HepG2 (cell line): ENCODE measurements around the gene CALU. TPM values are rescaled to one million over a fixed set of nuclear protein-coding genes. Genes with fewer than 3 reads are reported as not detected.
A peak's percentile ranks its signal among the peaks of the same experiment; 100 is the strongest.

ENCODE experiments used
- BORCS8-MEF2B ChIP-seq: sonication (generic); formaldehyde crosslinking; IDR thresholded peaks from 2 replicates; pipeline ENCODE4 v1.8.0; 2022; ENCODE audit warnings: mild to moderate bottlenecking, missing genetic modification reagents
- GABPA ChIP-seq, 2 experiments: IDR thresholded peaks; 2 replicates each; pipeline ENCODE4 v1.6.1; 2011 to 2016; ENCODE audit warnings: low read depth in 2 of 2, low read length in 1 of 2, missing biosample characterization in 1 of 2, missing genetic modification characterization in 1 of 2
- HES4 ChIP-seq: sonication (generic); formaldehyde crosslinking; IDR thresholded peaks from 2 replicates; pipeline ENCODE4 v1.9.0; 2021; ENCODE audit warnings: mild to moderate bottlenecking, missing genetic modification reagents, borderline replicate concordance
- HNRNPLL ChIP-seq: fragments of 200-400 bp; formaldehyde crosslinking; IDR thresholded peaks from 2 replicates; pipeline ENCODE4 v1.6.1; 2017; ENCODE audit warnings: mild to moderate bottlenecking, low read depth, low read length; ENCODE audit not compliant: poor library complexity, severe bottlenecking
- KAT8 ChIP-seq: IDR thresholded peaks from 2 replicates; pipeline ENCODE4 v1.6.1; 2016; ENCODE audit warnings: missing genetic modification reagents, missing compliant biosample characterization
- KDM3A ChIP-seq: IDR thresholded peaks from 2 replicates; pipeline ENCODE4 v1.6.1; 2018; ENCODE audit warnings: low read depth, missing compliant biosample characterization
- KDM5B ChIP-seq: sonication (generic); formaldehyde crosslinking; IDR thresholded peaks from 2 replicates; pipeline ENCODE4 v1.4.0; 2020; ENCODE audit warnings: missing genetic modification reagents, mild to moderate bottlenecking, borderline replicate concordance
- KLF12 ChIP-seq: sonication (generic); formaldehyde crosslinking; IDR thresholded peaks from 2 replicates; pipeline ENCODE4 v1.4.0; 2020; ENCODE audit warnings: missing genetic modification reagents, borderline replicate concordance
- KMT2A ChIP-seq: sonication (generic); formaldehyde crosslinking; IDR thresholded peaks from 2 replicates; pipeline ENCODE4 v1.4.0; 2020; ENCODE audit warnings: missing genetic modification reagents
- MEIS1 ChIP-seq: sonication (generic); formaldehyde crosslinking; IDR thresholded peaks from 2 replicates; pipeline ENCODE4 v1.9.0; 2021; ENCODE audit warnings: mild to moderate bottlenecking, missing genetic modification reagents, moderate library complexity, borderline replicate concordance
- MIER2 ChIP-seq: IDR thresholded peaks from 2 replicates; pipeline ENCODE4 v1.6.1; 2016; ENCODE audit warnings: missing biosample characterization, missing genetic modification reagents
- SIN3B ChIP-seq: fragments of 150-350 bp; IDR thresholded peaks from 2 replicates; pipeline ENCODE4 v1.6.1; 2014; ENCODE audit warnings: low read length
- SIX1 ChIP-seq: sonication (generic); formaldehyde crosslinking; IDR thresholded peaks from 2 replicates; pipeline ENCODE4 v1.4.0; 2020; ENCODE audit warnings: missing genetic modification reagents, borderline replicate concordance
- TCF7L2 ChIP-seq: IDR thresholded peaks from 2 replicates; pipeline ENCODE4 v1.6.1; 2011; ENCODE audit warnings: mild to moderate bottlenecking, low read depth, low read length, moderate library complexity
- ZNF180 ChIP-seq: sonication (generic); formaldehyde crosslinking; IDR thresholded peaks from 2 replicates; pipeline ENCODE4 v1.4.0; 2020; ENCODE audit warnings: low read depth, missing genetic modification reagents, borderline replicate concordance
- ZNF230 ChIP-seq: sonication (generic); formaldehyde crosslinking; IDR thresholded peaks from 2 replicates; pipeline ENCODE4 v1.4.0; 2020; ENCODE audit warnings: mild to moderate bottlenecking, missing genetic modification reagents
- ZNF331 ChIP-seq: sonication (generic); formaldehyde crosslinking; IDR thresholded peaks from 2 replicates; pipeline ENCODE4 v1.4.0; 2020; ENCODE audit warnings: missing genetic modification reagents
- ZNF333 ChIP-seq: sonication (generic); formaldehyde crosslinking; IDR thresholded peaks from 2 replicates; pipeline ENCODE4 v1.4.0; 2020; ENCODE audit warnings: mild to moderate bottlenecking, missing genetic modification reagents, borderline replicate concordance
- ZNF382 ChIP-seq: sonication (generic); formaldehyde crosslinking; IDR thresholded peaks from 2 replicates; pipeline ENCODE4 v1.5.0; 2020; ENCODE audit warnings: missing genetic modification reagents, mild to moderate bottlenecking, borderline replicate concordance
- ZNF543 ChIP-seq: sonication (generic); formaldehyde crosslinking; IDR thresholded peaks from 2 replicates; pipeline ENCODE4 v1.4.0; 2020; ENCODE audit warnings: mild to moderate bottlenecking, missing genetic modification reagents
- ZNF652 ChIP-seq: IDR thresholded peaks from 2 replicates; pipeline ENCODE4 v1.6.1; 2016; ENCODE audit warnings: low read depth, borderline replicate concordance
- ZNF674 ChIP-seq: sonication (generic); formaldehyde crosslinking; IDR thresholded peaks from 2 replicates; pipeline ENCODE4 v1.5.0; 2020; ENCODE audit warnings: low read depth, mild to moderate bottlenecking, missing genetic modification reagents
- polyA plus RNA-seq, 8 experiments: library from polyadenylated mRNA; depleted of rRNA in 3 of 8; stranded (reverse) in 7 of 8; unstranded in 1 of 8; fragments of >200 nt; fragmentation: Illumina TruSeq in 4 of 8; extraction: Trizol in 4 of 8; gene quantifications; 2 replicates each; pipeline versions ENCODE4 v1.2.1 to v1.2.3, GENCODE V29; 2011 to 2016; ENCODE audit warnings: low read depth in 4 of 8, missing spikeins in 1 of 8, mixed read lengths in 1 of 8; ENCODE audit not compliant: insufficient read depth in 1 of 8
- total RNA-seq, 5 experiments: library from RNA; depleted of rRNA; stranded (reverse); fragments of >200 nt; fragmentation: Illumina TruSeq; extraction: Trizol; gene quantifications; 2 replicates each; pipeline ENCODE4 v1.2.3, GENCODE V29; 2016; ENCODE audit warnings: low read depth in 1 of 5
- TF ChIP-seq, protein P1 (sequence below): fragments of 450-650 bp; IDR thresholded peaks from 2 replicates; pipeline ENCODE4 v1.6.1; 2017
- TF ChIP-seq, protein P2 (sequence below): sonication (generic); formaldehyde crosslinking; IDR thresholded peaks from 2 replicates; pipeline ENCODE4 v1.5.0; 2020; ENCODE audit warnings: missing genetic modification reagents, mild to moderate bottlenecking, borderline replicate concordance
- TF ChIP-seq, protein P3 (sequence below): sonication (generic); formaldehyde crosslinking; IDR thresholded peaks from 2 replicates; pipeline ENCODE4 v1.8.0; 2022; ENCODE audit warnings: mild to moderate bottlenecking, missing genetic modification reagents, moderate library complexity

The CALU gene
- total and polyA plus RNA-seq, 2 of the 13 experiments (the other 11 are each of a cell fraction or from before 2014, with no cell fraction given) = 198 to 252 TPM

DNA sequence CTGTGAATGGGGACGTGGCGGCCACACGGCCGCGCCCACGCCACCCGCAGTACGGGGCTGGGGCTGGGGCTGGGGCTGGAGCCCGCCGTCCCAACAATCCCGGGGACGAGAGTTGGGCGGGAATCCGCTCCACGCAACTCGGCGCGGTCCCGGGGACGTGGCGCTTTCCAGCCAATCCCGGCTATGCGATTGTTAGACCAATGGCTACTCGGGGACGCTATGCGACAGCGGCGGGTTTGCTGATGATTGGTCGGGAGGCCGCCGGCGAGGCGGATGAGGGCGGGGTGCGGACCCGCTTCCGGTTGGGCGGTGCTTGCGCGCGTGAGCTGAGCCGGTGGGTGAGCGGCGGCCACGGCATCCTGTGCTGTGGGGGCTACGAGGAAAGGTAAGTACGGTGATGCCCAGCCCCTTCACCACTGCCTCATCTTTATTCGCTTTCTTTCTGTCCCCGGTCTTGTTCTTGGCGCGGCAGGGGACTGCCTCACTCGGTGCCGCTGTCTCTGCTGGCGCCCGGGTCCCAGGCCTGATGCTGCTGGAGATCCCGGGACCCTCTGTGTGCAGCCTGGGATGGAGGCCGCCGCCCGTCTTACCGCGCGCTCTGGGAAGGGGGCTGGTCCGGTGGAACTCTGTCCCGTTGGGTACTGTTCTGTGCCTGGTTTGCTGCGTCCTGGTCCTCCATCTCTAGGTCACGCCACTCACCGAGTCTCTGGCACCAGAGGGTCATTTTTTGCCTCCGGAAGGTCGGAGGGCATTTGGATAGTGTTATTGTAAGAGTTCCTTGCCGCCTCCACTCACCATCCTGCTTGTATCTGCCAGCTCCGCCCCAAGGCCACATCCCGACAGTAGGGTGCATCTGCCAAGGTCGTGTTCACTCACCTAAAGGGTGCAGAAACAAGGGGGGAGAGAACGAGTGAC is at the start of gene CALU (continued):
- TF ChIP-seq, protein P1, sequence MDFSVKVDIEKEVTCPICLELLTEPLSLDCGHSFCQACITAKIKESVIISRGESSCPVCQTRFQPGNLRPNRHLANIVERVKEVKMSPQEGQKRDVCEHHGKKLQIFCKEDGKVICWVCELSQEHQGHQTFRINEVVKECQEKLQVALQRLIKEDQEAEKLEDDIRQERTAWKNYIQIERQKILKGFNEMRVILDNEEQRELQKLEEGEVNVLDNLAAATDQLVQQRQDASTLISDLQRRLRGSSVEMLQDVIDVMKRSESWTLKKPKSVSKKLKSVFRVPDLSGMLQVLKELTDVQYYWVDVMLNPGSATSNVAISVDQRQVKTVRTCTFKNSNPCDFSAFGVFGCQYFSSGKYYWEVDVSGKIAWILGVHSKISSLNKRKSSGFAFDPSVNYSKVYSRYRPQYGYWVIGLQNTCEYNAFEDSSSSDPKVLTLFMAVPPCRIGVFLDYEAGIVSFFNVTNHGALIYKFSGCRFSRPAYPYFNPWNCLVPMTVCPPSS = no peak
- TF ChIP-seq ZNF230 (CRISPR knock-in tag) (no peak; the same call in 1 of the 2 replicates), KDM3A (CRISPR knock-in tag) (no peak), MIER2 (peak; percentile 38; the same call in 1 of the 2 replicates), ZNF333 (CRISPR knock-in tag) (no peak), HNRNPLL (peak; percentile 62), BORCS8-MEF2B (CRISPR knock-in tag) (0 out of 2 replicates have a peak, but pooled peaks have one; percentile 45), SIX1 (no peak), GABPA (IDR thresholded peaks at IDR 0.05; ENCODE audit: low read depth, low read length) (peak; percentile 89), GABPA (CRISPR knock-in tag; IDR thresholded peaks at IDR 0.05; ENCODE audit: low read depth) (peak; percentile 89), HES4 (peak; percentile 78; the same call in 1 of the 2 replicates), ZNF331 (CRISPR knock-in tag) (peak; percentile 47; the same call in 1 of the 2 replicates), ZNF652 (CRISPR knock-in tag) (0 out of 2 replicates have a peak, but pooled peaks have one; percentile 16), ZNF674 (CRISPR knock-in tag) (no peak), ZNF382 (CRISPR knock-in tag) (no peak), SIN3B (no peak), KAT8 (CRISPR knock-in tag) (peak; percentile 68), KMT2A (CRISPR knock-in tag) (peak; percentile 70), KLF12 (CRISPR knock-in tag) (0 out of 2 replicates have a peak, but pooled peaks have one; percentile 64), KDM5B (CRISPR knock-in tag) (peak; percentile 79; the same call in 1 of the 2 replicates), TCF7L2 (no peak), ZNF180 (CRISPR knock-in tag) (no peak), MEIS1 (CRISPR knock-in tag) (peak; percentile 36; the same call in 1 of the 2 replicates), ZNF543 (CRISPR knock-in tag) (peak; percentile 67; the same call in 1 of the 2 replicates)
- TF ChIP-seq, protein P2, sequence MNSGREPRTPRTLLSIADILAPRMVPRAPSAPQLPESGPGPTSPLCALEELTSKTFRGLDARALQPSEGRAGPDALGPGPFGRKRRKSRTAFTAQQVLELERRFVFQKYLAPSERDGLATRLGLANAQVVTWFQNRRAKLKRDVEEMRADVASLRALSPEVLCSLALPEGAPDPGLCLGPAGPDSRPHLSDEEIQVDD (CRISPR knock-in tag) = peak; percentile 34; the same call in 1 of the 2 replicates
- TF ChIP-seq, protein P3, sequence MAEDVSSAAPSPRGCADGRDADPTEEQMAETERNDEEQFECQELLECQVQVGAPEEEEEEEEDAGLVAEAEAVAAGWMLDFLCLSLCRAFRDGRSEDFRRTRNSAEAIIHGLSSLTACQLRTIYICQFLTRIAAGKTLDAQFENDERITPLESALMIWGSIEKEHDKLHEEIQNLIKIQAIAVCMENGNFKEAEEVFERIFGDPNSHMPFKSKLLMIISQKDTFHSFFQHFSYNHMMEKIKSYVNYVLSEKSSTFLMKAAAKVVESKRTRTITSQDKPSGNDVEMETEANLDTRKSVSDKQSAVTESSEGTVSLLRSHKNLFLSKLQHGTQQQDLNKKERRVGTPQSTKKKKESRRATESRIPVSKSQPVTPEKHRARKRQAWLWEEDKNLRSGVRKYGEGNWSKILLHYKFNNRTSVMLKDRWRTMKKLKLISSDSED (CRISPR knock-in tag) = no peak; the same call in 1 of the 2 replicates
